ENCODE data around the gene TMPRSS3.

The TMPRSS3 gene

DNA sequence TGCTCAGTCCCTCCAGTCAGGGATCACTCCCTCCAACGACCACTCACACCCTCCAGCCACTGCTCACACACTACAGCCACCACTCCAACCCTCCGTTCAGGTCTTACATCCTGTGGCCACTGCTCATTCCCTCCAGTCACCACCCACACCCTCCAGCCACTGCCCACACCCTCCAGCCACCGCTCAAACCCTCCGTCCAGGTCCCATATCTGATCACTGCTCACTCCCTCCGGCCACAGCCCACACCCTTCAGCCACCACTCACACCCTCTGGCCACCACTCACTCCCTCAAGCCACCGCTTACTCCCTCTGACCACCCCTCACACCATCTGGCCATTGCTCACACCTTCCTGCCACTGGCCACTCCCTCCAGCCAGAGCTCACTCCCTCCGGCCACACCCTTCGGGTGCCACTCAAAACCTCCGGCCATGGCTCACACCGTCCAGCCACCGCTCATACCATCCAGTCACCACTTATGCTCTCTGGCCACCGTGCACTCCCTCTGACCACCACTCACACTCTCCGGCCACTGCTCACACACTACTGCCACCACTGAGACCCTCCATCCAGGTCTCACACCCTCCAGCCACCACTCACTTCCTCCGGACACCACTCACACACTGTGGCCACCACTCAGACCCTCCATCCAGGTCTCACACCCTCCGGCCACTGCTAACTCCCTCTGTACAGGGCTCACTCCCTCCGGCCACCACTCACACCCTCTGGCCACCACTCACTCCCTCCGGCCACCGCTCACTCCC is 24.8 kb downstream of the TMPRSS3 start:
- no peak overlapping the region for H3K4me3 ChIP-seq (ENCODE audit: low read depth, low read length)
- DNase-seq (ENCODE audit: low read depth) = no peak
- TF ChIP-seq, protein P1, sequence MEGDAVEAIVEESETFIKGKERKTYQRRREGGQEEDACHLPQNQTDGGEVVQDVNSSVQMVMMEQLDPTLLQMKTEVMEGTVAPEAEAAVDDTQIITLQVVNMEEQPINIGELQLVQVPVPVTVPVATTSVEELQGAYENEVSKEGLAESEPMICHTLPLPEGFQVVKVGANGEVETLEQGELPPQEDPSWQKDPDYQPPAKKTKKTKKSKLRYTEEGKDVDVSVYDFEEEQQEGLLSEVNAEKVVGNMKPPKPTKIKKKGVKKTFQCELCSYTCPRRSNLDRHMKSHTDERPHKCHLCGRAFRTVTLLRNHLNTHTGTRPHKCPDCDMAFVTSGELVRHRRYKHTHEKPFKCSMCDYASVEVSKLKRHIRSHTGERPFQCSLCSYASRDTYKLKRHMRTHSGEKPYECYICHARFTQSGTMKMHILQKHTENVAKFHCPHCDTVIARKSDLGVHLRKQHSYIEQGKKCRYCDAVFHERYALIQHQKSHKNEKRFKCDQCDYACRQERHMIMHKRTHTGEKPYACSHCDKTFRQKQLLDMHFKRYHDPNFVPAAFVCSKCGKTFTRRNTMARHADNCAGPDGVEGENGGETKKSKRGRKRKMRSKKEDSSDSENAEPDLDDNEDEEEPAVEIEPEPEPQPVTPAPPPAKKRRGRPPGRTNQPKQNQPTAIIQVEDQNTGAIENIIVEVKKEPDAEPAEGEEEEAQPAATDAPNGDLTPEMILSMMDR (IDR thresholded peaks at IDR 0.05; ENCODE audit: control insufficient read depth, extremely low read depth, insufficient read depth) = no peak

GRCh38 chr21:42369821-42370220 is 26.0 kb downstream of the TMPRSS3 start:
- TF ChIP-seq, protein P1 (IDR thresholded peaks at IDR 0.05; ENCODE audit: control insufficient read depth, extremely low read depth, insufficient read depth) = no peak
- no peak for DNase-seq (ENCODE audit: low read depth)
- H3K4me3 ChIP-seq (ENCODE audit: low read depth, low read length) = no peak overlapping the region

DNA sequence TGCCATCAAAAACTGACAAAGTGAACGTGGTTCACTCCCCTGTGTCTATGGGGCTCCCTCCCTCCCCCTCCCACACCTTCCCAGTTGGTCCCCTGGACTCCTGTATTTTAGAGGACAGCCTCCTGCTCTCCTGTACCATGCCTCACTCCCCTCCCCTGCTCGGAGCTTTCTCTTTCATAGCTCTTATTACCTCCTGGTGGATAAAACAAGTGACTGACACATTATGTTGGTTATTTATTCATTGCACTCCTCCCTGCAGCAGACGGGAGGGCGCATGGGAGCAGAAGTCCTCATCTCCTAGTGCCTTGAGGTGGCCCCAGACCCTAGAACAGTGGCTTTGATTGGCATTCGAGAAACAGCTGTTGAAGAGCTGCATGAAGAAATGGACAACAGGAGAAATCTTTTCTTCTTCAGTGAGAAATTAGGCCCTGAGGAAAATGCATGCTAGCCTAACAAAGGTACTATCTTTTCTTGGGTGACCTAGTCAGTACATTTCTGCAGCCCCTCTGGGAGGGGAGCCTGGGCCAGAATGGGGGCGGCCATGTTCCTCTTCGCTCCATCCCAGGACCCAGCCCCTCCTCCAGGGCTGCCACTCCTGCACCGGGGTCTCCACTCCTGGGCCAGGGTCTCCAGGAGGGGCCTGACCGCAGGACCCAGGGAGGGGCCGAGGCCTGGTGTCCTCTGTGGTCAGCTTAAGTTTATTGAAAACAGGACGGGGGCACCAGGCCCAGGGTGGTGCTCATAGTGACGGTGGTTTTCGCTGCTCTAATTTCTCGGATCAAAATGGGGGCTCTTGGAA is 28.3 kb downstream of the TMPRSS3 start:
- H3K4me3 ChIP-seq (ENCODE audit: low read depth, low read length) = no peak overlapping the region
- TF ChIP-seq, protein P1 (IDR thresholded peaks at IDR 0.05; ENCODE audit: control insufficient read depth, extremely low read depth, insufficient read depth) = 0 out of 2 replicates have a peak, but pooled peaks have one; percentile 16
- DNase-seq (ENCODE audit: low read depth) = no peak

GRCh38 chr21:42366292-42367010 is 29.4 kb downstream of the TMPRSS3 start, which contains the start of gene TFF1:
TSS of gene TFF1 (minus strand) at chr21:42366535. CDS start at chr21:42366495, 40 bp downstream.
- H3K4me3 ChIP-seq (ENCODE audit: low read depth, low read length) = no peak within 1 kb of the TSS
- DNase-seq (ENCODE audit: low read depth) = peak; percentile 93
- TF ChIP-seq, protein P1 (IDR thresholded peaks at IDR 0.05; ENCODE audit: control insufficient read depth, extremely low read depth, insufficient read depth) = 0 out of 2 replicates have a peak, but pooled peaks have one; percentile 6

DNA sequence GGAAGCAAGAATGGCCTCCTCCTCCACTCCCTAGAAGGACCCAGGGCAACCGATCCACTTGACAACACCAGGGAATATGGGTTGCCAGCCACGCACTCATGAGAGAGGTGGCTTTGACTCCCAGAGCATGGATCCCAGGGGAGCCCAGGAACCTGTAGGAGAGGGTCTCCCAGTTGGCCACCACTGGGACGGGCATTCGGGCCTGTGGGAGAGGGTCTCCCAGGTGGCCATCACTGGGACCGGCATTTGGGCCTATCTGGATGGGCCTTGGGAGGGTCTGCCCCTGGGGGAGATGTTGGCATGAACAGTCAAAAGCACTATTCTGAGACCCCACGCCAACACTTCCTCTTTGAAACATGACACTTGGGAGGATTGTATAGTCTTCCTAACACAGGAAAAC is 30.1 kb downstream of the TMPRSS3 start:
- no peak for DNase-seq (ENCODE audit: low read depth)
- TF ChIP-seq, protein P1 (IDR thresholded peaks at IDR 0.05; ENCODE audit: control insufficient read depth, extremely low read depth, insufficient read depth) = no peak
- H3K4me3 ChIP-seq (ENCODE audit: low read depth, low read length) = no peak overlapping the region

DNA sequence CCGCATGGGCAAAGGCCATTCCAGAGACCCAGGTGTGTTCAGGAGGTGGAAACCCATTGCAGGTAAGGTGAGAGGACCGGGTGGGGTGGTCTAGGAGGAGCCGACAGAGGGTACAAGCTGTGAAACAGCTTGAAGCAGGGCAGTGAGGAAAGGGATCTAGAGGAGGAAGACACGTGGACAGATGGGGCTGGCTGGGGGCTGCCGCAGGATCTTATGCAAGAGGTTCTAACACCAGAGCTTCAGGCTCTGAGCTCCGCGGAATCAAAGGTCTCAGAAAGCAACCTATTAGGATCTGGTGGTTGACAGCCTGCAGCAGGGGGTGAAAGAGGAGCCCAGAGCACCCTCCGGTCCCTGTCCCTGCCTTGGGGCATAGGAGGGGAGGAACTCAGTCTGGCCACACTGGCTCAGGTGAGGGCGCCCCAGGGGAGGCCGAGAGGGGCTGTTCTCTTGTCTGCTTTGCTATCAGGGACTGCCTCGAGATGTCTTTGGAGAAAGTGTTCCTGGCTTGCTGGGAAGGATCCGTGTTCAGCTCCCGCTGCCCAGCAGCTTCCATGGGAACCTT is 31.5 kb downstream of the TMPRSS3 start:
- no peak for DNase-seq (ENCODE audit: low read depth)
- TF ChIP-seq, protein P1 (IDR thresholded peaks at IDR 0.05; ENCODE audit: control insufficient read depth, extremely low read depth, insufficient read depth) = no peak
- H3K4me3 ChIP-seq (ENCODE audit: low read depth, low read length) = no peak overlapping the region

All from LNCaP clone FGC (cell line).